Right kidney (tissue), 1 donor: ENCODE results near the gene ADISSP.

Experiments
- DNase-seq: peaks from one replicate; pipeline ENCODE4 v3.0.0-alpha.2; 2016

Gene ADISSP

DNA sequence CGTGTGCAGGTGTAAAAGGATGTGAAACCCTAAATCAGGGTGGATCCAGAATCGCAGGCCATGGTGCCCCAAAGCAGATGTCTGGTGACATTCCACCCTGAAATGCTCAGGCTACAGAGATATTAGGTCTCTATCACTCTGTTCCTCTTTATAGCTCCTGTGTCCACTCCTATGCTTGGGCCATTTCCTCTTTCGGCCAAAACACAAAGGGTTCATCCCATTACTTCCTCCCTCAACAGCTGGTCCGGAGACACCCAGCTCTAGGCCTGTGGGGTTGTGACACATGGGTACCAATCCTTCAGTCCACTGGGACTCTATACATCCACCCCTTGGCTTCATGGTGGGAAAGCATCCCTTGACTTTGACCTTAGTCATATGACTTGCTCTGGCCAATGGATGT, 53.5 kb downstream of the ADISSP start:
- DNase-seq = no peak

DNA sequence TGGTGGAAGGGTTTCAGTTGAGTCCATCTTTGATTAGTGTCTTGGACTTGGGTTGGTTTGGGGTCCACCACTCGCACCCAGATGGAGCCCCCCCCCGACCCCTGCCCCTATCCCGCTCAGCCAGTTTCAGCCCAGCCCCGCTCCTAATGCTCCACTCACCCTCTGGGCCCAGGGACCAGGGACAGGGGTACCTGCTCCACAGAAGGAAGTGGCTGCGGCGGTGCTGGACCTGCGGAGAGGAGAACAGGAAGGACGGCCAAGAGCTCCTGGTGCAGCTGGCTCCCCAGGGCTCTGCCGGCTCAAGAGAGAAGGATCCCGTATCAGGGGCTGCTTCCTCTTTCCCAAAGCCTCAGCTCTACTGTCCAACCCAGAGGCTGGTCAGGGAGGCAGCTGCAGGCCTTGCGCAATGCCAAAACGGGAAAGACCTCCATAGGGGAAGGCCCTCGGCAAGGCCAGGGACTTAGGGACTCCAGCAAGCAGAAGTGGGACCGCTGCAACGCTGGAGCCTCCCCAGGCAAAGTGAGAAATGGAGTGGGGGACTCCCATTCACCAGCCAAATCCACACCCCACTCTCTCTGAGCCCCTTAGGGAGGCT, 55.2 kb downstream of the ADISSP start, which contains the start of gene SIGLEC1:
SIGLEC1 (minus strand) TSS at position 322 of the 595 bp plus-strand sequence. CDS start 5,472 bp downstream, outside the sequence.
- DNase-seq = no peak

DNA sequence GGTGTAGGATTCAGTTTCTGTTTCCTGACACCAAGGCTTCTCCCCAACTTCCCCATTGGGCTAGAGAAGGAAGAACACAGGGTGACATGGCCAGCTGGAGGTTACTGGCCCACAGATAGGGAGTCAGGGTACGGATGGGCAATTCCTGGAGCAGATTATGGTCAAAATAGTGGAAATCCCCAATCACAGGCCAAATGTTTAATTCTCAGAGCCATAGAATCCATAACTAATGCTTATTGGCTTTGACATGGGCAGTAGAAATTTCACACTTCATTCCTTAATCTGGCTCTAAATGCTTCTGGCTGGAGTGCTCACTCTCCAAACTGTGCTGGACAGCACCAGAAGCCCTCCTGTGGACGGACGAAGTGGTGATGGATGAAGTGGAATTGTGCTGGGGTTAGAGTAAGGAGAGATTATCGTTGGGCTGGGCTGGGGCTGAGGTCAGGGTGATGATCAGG, 56.0 kb downstream of the ADISSP start:
- no peak for DNase-seq

DNA sequence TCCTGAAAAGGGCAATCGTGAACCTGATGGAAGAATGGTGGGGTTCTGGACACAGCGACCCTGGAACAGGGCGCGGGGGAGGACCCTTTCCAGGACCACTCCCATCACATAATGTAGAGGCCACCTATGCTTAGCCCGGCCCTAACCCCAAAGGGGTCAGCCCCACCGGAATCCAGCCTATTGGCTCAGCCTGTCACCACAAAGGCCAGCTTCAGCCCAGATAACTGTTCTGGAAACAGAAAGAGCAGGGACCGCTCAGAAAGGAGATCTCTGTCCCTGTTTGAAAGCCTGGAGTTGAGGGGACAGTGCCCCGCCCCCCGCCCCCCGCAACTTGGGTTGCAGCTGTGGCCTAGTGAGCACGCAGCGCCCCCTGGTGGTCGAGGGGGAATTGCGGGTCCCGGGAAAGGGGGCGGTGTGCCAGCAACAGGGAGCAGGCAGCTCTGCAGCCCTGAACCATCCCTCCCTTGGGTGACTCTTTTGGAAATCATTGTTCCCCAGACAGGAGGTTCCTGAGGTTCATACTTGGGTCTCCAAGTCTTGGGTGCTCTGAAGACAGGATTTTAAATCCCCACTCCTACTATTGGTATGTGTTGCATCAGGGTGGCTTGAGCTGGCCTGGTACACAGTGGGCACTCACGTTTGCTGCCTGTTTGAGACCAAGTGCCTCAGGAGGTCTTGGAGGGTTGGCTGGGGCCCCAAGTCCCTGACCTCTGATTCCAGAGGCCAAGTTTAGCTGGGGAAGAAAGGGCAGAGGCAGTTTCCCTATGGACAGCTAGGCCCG, 56.7 kb downstream of the ADISSP start:
- peak; percentile 73 for DNase-seq

DNA sequence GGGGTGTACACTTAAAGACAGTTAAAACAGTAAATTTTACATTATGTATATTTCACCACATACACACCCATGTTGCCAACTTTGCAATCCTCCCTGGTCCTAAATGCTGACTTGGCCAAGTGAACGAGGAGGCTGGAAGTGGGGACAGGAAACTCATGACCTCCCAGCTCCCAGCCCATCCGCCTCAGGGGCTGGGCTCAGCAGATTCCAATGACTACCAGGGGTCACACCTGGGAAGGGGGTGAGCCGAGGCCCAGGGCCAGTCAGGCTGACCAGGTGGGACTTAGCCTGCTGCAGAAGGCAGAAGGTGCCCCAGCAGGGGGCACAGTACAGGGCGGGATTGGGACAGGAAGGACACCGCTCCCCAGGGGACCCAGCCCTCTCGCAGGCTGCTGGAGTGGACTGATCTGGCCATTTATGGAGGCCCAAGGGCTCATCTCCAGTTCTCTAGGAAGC, 57.5 kb downstream of the ADISSP start:
- DNase-seq = no peak

DNA sequence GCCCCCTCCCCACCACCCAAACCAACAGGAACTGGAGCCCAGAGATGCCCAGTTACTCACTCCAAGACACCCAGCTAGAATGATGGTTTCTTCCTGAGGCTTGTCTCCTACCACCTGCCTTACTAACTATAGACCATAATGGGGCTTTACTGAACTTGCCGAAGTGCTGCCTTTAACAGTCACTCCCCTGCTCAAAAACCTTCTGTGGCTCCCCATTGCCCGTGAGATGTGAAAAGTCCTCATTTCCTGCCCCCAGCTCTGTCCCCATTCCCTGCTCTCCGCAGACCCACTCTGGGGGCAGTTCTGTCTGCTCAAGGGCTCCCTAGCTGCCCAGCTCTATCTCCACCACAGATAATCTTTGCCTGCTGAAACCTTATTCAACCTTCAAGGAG, 60.0 kb downstream of the ADISSP start:
- no peak for DNase-seq

DNA sequence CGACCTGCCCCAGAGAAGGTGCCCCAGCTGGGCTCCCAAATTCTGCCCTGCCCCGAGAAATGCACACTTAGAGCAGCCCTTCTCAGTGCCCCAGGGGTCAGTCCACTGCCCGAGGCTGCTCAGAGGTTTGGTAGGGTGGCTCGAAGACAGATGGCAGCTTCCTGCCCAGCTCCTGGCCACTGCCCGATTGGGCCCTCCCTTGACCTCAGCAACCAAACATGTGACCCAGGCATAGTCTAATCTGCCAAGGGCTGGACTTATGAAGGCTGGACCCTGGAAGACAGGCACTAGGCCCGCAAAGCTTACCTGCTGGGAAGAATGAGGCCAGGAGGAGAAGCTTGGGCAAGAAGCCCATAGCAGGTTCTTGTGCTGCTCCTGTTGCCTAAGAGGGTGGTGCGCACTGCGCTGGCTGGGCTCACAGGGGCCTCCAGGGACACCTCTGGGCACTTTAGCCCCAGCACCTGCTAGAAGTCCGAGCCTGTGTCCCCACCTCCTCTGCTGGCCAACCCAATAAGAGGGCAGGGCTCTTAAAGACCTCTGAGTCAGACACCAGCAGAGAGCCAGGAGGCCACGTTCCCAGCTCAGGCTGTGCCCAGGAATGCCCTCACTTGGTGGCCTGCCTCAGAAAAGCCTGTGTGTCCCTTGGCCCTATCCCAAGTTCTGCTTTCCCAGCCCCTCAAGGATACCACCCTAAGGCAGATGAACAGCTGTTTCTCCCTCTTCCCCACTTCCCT, 60.6 kb downstream of the ADISSP start:
- no peak for DNase-seq

DNA sequence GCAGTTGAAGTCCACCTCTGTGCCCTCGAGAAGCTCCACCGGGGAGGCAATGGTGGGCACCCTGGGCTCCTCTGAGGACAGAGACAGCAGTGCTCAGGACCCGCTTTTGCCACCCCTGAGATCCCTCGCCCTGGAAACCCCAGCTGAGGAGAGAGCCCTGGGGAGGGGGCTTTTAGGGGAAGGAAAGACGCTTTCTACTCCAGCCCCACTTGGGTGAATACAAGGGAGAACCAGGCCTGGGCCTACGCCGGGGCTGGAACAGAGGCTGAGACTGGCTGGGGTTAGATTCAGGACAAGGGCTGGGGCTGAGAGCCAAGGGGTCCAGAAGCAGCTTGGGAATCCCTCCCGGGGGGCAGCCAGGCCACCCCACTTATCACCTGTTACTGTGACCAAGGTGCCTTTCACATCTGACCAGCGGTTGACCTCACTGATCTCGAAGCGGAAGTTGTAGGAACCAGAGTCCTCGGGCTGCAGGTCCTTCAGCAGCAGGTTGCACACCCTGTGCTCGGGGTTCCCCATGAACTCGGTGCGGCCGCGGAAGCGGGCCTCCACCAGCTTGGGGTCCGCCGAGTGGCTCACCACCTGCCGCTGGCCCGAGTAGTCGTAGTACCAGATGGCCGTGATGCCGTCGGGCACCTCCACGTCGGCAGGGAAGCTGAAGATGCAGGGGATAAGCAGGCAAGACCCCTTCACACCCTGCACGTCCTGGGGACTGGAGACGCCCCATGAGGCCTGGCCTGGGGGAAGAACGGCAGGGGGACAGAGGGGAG, 61.4 kb downstream of the ADISSP start:
- no peak for DNase-seq

DNA sequence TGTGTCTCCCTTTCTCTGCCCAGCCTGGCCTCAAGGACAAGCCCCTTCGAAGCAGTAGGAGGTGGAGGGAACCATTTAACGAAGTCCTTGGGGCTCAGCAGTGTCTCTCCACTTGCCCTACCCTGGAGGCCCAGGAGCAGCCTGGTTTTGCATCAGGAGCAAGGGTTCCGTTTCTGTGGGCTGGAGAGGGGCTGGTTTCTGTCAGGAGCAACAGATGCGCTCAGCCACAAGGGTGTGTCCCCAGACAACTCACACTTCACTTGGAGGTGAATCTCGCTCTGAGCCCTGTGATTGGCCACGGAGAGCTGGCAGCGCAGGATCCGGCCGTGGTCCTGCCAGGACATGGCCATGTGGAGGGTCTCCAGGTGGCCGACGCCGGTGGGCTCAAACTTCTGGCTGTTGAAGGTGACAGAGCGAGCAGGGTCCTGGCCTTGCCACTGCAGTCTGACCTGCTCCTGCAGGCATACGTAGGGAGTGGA, 62.0 kb downstream of the ADISSP start:
- no peak for DNase-seq

DNA sequence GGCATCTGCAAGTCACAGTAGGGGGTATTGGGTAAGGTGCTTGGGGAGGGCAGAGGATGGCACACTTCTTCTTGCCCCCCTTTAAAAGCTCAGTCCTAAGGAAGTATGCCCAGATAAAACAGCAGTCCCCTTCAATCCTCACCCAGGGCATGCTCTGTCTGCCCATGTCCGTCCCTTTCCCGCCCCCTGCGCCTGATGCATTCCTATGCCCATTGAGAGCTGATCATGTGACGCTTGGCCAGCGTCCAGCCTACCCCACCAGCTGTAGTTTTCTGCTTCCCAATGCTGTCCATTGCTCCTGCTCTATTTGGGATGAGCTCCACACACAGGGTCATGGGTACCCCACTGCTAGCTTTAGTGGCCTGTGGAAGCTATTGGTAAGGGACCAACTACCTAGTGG, 63.5 kb downstream of the ADISSP start:
- no peak for DNase-seq
